ENCODE results near the gene SLC44A2. TPM values are rescaled to one million over a fixed set of nuclear protein-coding genes. Genes with fewer than 3 reads are reported as not detected.
"Not testable (repeated sequence)": the region's sequence is repeated elsewhere in the genome, so short reads cannot be mapped to it uniquely, and the experiment has no call there.

The SLC44A2 gene
- total RNA-seq, 1 donor from 2014 or later = 129 TPM

- TF ChIP-seq CTCF (IDR thresholded peaks at IDR 0.05; ENCODE audit: partially characterized antibody, unreplicated experiment) = no peak
- Mint-ChIP-seq H3K27ac (ENCODE audit: unreplicated experiment) (peak overlapping the region; percentile 59), H3K36me3 (ENCODE audit: unreplicated experiment) (no peaks in the 10 kb centered on the region), H3K27me3 (ENCODE audit: unreplicated experiment) (peaks cover 2% of the 10 kb centered on the region), H3K4me1 (ENCODE audit: low read depth, unreplicated experiment) (peaks cover 7% of the 10 kb centered on the region), H3K9me3 (ENCODE audit: unreplicated experiment) (no peaks in the 10 kb centered on the region), H3K4me3 (ENCODE audit: unreplicated experiment) (no peak overlapping the region)
- DNase-seq = no peak
Observed at GRCh38 chr19:10670182-10670581, 44.8 kb downstream of the SLC44A2 start.

GRCh38 chr19:10670876-10671804 is 45.8 kb downstream of the SLC44A2 start:
- Mint-ChIP-seq H3K27ac (ENCODE audit: unreplicated experiment) (peak overlapping the region; percentile 31), H3K4me1 (ENCODE audit: low read depth, unreplicated experiment) (peaks cover 7% of the 10 kb centered on the region), H3K4me3 (ENCODE audit: unreplicated experiment) (no peak overlapping the region), H3K36me3 (ENCODE audit: unreplicated experiment) (no peaks in the 10 kb centered on the region), H3K27me3 (ENCODE audit: unreplicated experiment) (peaks cover 2% of the 10 kb centered on the region), H3K9me3 (ENCODE audit: unreplicated experiment) (no peaks in the 10 kb centered on the region)
- TF ChIP-seq CTCF (IDR thresholded peaks at IDR 0.05; ENCODE audit: partially characterized antibody, unreplicated experiment) = no peak
- no peak for DNase-seq

GRCh38 chr19:10671922-10672321 is 46.6 kb downstream of the SLC44A2 start:
- not testable (repeated sequence) for H3K9me3 Mint-ChIP-seq (ENCODE audit: unreplicated experiment); H3K36me3 Mint-ChIP-seq (ENCODE audit: unreplicated experiment); H3K27me3 Mint-ChIP-seq (ENCODE audit: unreplicated experiment); H3K27ac Mint-ChIP-seq (ENCODE audit: unreplicated experiment); H3K4me1 Mint-ChIP-seq (ENCODE audit: low read depth, unreplicated experiment); H3K4me3 Mint-ChIP-seq (ENCODE audit: unreplicated experiment); DNase-seq

DNA sequence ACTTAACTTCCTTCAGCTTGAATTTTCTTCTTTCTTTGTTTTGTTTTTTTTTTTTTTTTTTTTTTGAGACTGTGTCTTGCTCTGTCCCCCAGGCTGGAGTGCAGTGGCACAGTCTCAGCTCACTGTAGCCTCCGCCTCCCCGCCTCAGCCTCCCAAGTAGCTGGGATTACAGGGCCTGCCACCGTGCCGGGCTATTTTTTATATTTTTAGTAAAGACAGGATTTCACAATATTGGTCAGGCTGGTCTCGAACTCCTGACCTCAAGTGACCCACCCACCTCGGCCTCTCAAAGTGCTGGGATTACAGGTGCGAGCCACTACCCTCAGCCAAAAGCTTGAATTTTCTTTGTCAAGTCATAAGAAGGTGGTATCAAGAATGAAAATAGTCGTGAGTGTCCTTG is 49.9 kb downstream of the SLC44A2 start:
- not testable (repeated sequence) for DNase-seq; H3K27me3 Mint-ChIP-seq (ENCODE audit: unreplicated experiment); H3K9me3 Mint-ChIP-seq (ENCODE audit: unreplicated experiment); H3K27ac Mint-ChIP-seq (ENCODE audit: unreplicated experiment); H3K4me1 Mint-ChIP-seq (ENCODE audit: low read depth, unreplicated experiment); H3K36me3 Mint-ChIP-seq (ENCODE audit: unreplicated experiment); H3K4me3 Mint-ChIP-seq (ENCODE audit: unreplicated experiment)

DNA sequence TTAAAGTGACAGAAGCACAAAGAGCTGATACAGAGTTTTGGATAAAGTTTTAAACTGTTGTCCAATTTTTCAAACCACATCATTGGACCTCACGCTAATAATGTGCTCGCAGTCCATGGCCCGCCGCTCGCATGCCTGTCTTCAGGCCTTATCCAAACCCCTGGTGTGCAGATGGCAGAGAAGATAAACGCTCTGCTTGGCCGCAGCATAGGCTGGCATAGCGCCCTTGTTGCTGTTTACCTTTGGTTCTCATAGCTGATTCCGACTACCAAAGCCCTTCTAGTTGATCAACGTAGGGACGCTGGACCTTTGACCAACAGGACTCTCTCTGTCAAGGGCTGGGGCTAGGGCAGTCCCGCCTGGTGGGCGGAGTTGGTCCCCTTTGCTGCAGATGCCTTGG is 52.4 kb downstream of the SLC44A2 start:
- no peak for TF ChIP-seq CTCF (IDR thresholded peaks at IDR 0.05; ENCODE audit: partially characterized antibody, unreplicated experiment)
- Mint-ChIP-seq H3K27me3 (ENCODE audit: unreplicated experiment) (peaks cover 2% of the 10 kb centered on the region), H3K4me1 (ENCODE audit: low read depth, unreplicated experiment) (no peaks in the 10 kb centered on the region), H3K27ac (ENCODE audit: unreplicated experiment) (no peak overlapping the region), H3K4me3 (ENCODE audit: unreplicated experiment) (no peak overlapping the region), H3K9me3 (ENCODE audit: unreplicated experiment) (peaks cover 3% of the 10 kb centered on the region), H3K36me3 (ENCODE audit: unreplicated experiment) (no peaks in the 10 kb centered on the region)
- DNase-seq = no peak

DNA sequence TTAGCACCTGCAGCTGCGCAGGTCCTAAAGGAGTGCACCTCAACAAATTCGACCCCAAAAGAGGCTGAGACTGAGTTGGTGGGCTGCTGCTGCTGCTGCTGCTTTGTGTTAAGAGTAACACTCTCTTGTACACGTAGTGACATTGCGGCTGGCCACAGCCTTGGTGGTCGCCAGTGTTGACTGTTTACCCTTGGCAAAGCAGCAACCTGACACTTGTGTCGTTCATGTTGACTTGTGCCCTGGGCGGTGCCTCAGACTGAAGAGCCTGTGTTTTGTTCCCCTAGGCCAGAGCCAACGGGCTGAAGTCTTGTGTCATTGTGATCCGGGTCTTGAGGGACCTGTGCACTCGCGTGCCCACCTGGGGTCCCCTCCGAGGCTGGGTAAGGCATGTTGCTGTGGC is 53.5 kb downstream of the SLC44A2 start:
- Mint-ChIP-seq H3K9me3 (ENCODE audit: unreplicated experiment) (peaks cover 3% of the 10 kb centered on the region), H3K4me3 (ENCODE audit: unreplicated experiment) (no peak overlapping the region), H3K27me3 (ENCODE audit: unreplicated experiment) (peaks cover 5% of the 10 kb centered on the region), H3K4me1 (ENCODE audit: low read depth, unreplicated experiment) (no peaks in the 10 kb centered on the region), H3K36me3 (ENCODE audit: unreplicated experiment) (no peaks in the 10 kb centered on the region), H3K27ac (ENCODE audit: unreplicated experiment) (no peak overlapping the region)
- DNase-seq = no peak
- TF ChIP-seq CTCF (IDR thresholded peaks at IDR 0.05; ENCODE audit: partially characterized antibody, unreplicated experiment) = no peak
